HUES6 (cell line): ENCODE measurements around the gene PER1.

ENCODE experiments used
- H3K27ac ChIP-seq: 2 replicates; pipeline ENCODE4 v1.7.0; 2013; ENCODE audit warnings: low read depth, mild to moderate bottlenecking, low read length, inconsistent platforms
- H3K27me3 ChIP-seq: 2 replicates; pipeline ENCODE4 v1.6.1; 2013; ENCODE audit warnings: low read length; ENCODE audit not compliant: control insufficient read depth, insufficient read depth
- H3K36me3 ChIP-seq: 2 replicates; pipeline ENCODE4 v1.6.1; 2013; ENCODE audit warnings: low read length; ENCODE audit not compliant: control insufficient read depth, insufficient read depth
- H3K4me1 ChIP-seq: 2 replicates; pipeline ENCODE4 v1.6.1; 2013; ENCODE audit warnings: low read length; ENCODE audit not compliant: control insufficient read depth, insufficient read depth
- H3K4me3 ChIP-seq: 2 replicates; pipeline ENCODE4 v1.5.1; 2013; ENCODE audit warnings: low read depth, low read length
- H3K9ac ChIP-seq: one replicate; pipeline ENCODE4 v1.6.1; 2013; ENCODE audit warnings: mild to moderate bottlenecking, low read length
- H3K9me3 ChIP-seq: 2 replicates; pipeline ENCODE4 v1.6.1; 2013; ENCODE audit warnings: low read depth, low read length; ENCODE audit not compliant: control insufficient read depth, insufficient read depth

PER1 gene

GRCh38 chr17:8163978-8164814, 12.0 kb upstream of the PER1 start:
- Histone ChIP-seq H3K4me1 (peaks cover 29% of the 10 kb centered on the region), H3K36me3 (peaks cover 20% of the 10 kb centered on the region), H3K27me3 (no peaks in the 10 kb centered on the region), H3K27ac (peak overlapping the region; percentile 77), H3K9me3 (no peaks in the 10 kb centered on the region), H3K4me3 (peak overlapping the region; percentile 80), H3K9ac (peak overlapping the region; percentile 89)

GRCh38 chr17:8162997-8163977, 11.1 kb upstream of the PER1 start:
- Histone ChIP-seq H3K27ac (peak overlapping the region; percentile 77), H3K36me3 (peaks cover 21% of the 10 kb centered on the region), H3K9ac (peak overlapping the region; percentile 89), H3K27me3 (no peaks in the 10 kb centered on the region), H3K4me3 (peak overlapping the region; percentile 80), H3K4me1 (peaks cover 29% of the 10 kb centered on the region), H3K9me3 (no peaks in the 10 kb centered on the region)

GRCh38 chr17:8162233-8162996, 10.2 kb upstream of the PER1 start, which contains the start of gene VAMP2:
TSS of gene VAMP2 (minus strand) at chr17:8162948. CDS start at chr17:8162879, 69 bp downstream.
- H3K27ac ChIP-seq = peak within 1 kb of the TSS; percentile 77
- H3K27me3 ChIP-seq = no peaks in the 10 kb centered on the region
- peaks cover 29% of the 10 kb centered on the region for H3K4me1 ChIP-seq
- H3K9ac ChIP-seq = peak within 1 kb of the TSS; percentile 89
- peak within 1 kb of the TSS; percentile 80 for H3K4me3 ChIP-seq
- no peaks in the 10 kb centered on the region for H3K9me3 ChIP-seq
- H3K36me3 ChIP-seq = peaks cover 21% of the 10 kb centered on the region

GRCh38 chr17:8161289-8162232, 9.4 kb upstream of the PER1 start:
- no peak overlapping the region for H3K27ac ChIP-seq
- H3K4me3 ChIP-seq = peak overlapping the region; percentile 80
- peaks cover 29% of the 10 kb centered on the region for H3K4me1 ChIP-seq
- peak overlapping the region; percentile 87 for H3K9ac ChIP-seq
- peaks cover 21% of the 10 kb centered on the region for H3K36me3 ChIP-seq
- no peaks in the 10 kb centered on the region for H3K9me3 ChIP-seq
- no peaks in the 10 kb centered on the region for H3K27me3 ChIP-seq

GRCh38 chr17:8160741-8161221, 8.6 kb upstream of the PER1 start:
- Histone ChIP-seq H3K9ac (no peak overlapping the region), H3K27ac (no peak overlapping the region), H3K4me1 (peaks cover 30% of the 10 kb centered on the region), H3K27me3 (no peaks in the 10 kb centered on the region), H3K9me3 (no peaks in the 10 kb centered on the region), H3K4me3 (no peak overlapping the region), H3K36me3 (peaks cover 21% of the 10 kb centered on the region)

- Histone ChIP-seq H3K4me1 (peaks cover 35% of the 10 kb centered on the region), H3K4me3 (no peak overlapping the region), H3K9me3 (no peaks in the 10 kb centered on the region), H3K27me3 (no peaks in the 10 kb centered on the region), H3K9ac (no peak overlapping the region), H3K36me3 (peaks cover 21% of the 10 kb centered on the region), H3K27ac (no peak overlapping the region)
Observed at GRCh38 chr17:8160224-8160577, 8.0 kb upstream of the PER1 start.

GRCh38 chr17:8159459-8160223, 7.4 kb upstream of the PER1 start:
- Histone ChIP-seq H3K4me3 (no peak overlapping the region), H3K9ac (no peak overlapping the region), H3K36me3 (peaks cover 21% of the 10 kb centered on the region), H3K27me3 (no peaks in the 10 kb centered on the region), H3K4me1 (peaks cover 35% of the 10 kb centered on the region), H3K9me3 (no peaks in the 10 kb centered on the region), H3K27ac (no peak overlapping the region)

GRCh38 chr17:8159032-8159400, 6.8 kb upstream of the PER1 start:
- Histone ChIP-seq H3K9ac (no peak overlapping the region), H3K4me1 (peaks cover 31% of the 10 kb centered on the region), H3K9me3 (no peaks in the 10 kb centered on the region), H3K4me3 (no peak overlapping the region), H3K27me3 (no peaks in the 10 kb centered on the region), H3K27ac (no peak overlapping the region), H3K36me3 (peaks cover 21% of the 10 kb centered on the region)

- H3K27me3 ChIP-seq = no peaks in the 10 kb centered on the region
- peaks cover 29% of the 10 kb centered on the region for H3K4me1 ChIP-seq
- no peak overlapping the region for H3K9ac ChIP-seq
- peaks cover 21% of the 10 kb centered on the region for H3K36me3 ChIP-seq
- H3K4me3 ChIP-seq = no peak overlapping the region
- no peaks in the 10 kb centered on the region for H3K9me3 ChIP-seq
- H3K27ac ChIP-seq = no peak overlapping the region
Observed at GRCh38 chr17:8158267-8159031, 6.2 kb upstream of the PER1 start.
